Stomach (tissue), 9 donors: ENCODE data around the gene SPEG. TPM values are rescaled to one million over a fixed set of nuclear protein-coding genes. Genes with fewer than 3 reads are reported as not detected.
A peak's percentile ranks its signal among the peaks of the same experiment; 100 is the strongest.

ENCODE experiments used
- DNase-seq, 2 donors: peaks; one replicate each; pipeline versions ENCODE4 v3.0.0 to v3.0.0-alpha.2; 2013 to 2019
- H3K27ac ChIP-seq, 5 donors: fragments of 200-600 bp in 4 of 5; sonication (generic) in 4 of 5; one replicate each; pipeline ENCODE4 v1.5.1; 2013 to 2019; ENCODE audit warnings: mild to moderate bottlenecking in 1 of 5, moderate library complexity in 1 of 5
- H3K27me3 ChIP-seq, 3 donors: fragments of 200-600 bp; sonication (generic); one replicate each; pipeline ENCODE4 v1.5.1; 2017 to 2019; ENCODE audit warnings: mixed run types in 1 of 3
- H3K36me3 ChIP-seq, 4 donors: fragments of 200-600 bp; sonication (generic); 1 replicate in 3 of 4; 2 replicates in 1 of 4; pipeline ENCODE4 v1.5.1; 2016 to 2019
- H3K4me1 ChIP-seq, 4 donors: fragments of 200-600 bp; sonication (generic); one replicate each; pipeline ENCODE4 v1.5.1; 2016 to 2019
- H3K4me3 ChIP-seq, 4 donors: fragments of 200-600 bp; sonication (generic) in 3 of 4; one replicate each; pipeline ENCODE4 v1.5.1; 2016 to 2019; ENCODE audit warnings: mild to moderate bottlenecking in 1 of 4
- H3K9me3 ChIP-seq, 4 donors: fragments of 200-600 bp; sonication (generic); one replicate each; pipeline ENCODE4 v1.5.1; 2016 to 2019
- EP300 ChIP-seq: sonication (generic); formaldehyde crosslinking; IDR thresholded peaks from one replicate; pipeline ENCODE4 v1.6.1; 2017; ENCODE audit warnings: antibody characterized with exemption
- POLR2A ChIP-seq, 4 donors: fragments of 450-650 bp; IDR thresholded peaks; one replicate each; pipeline ENCODE4 v1.6.1; 2016; ENCODE audit warnings: antibody characterized with exemption in 4 of 4, control low read depth in 2 of 4, mild to moderate bottlenecking in 1 of 4, moderate library complexity in 1 of 4
- POLR2AphosphoS5 ChIP-seq, 3 donors: sonication (generic); formaldehyde crosslinking; IDR thresholded peaks; one replicate each; pipeline ENCODE4 v1.6.1; 2016; ENCODE audit warnings: antibody characterized with exemption in 3 of 3
- WGBS, 5 donors: extraction: QIAGEN DNeasy Blood & Tissue Kit in 3 of 5; methylation state at CpG; one replicate each; pipeline versions ENCODE4 v1.1.5 to v1.1.7; 2013 to 2018; 5-methylcytosine and 5-hydroxymethylcytosine counted together
- intact Hi-C: fragments of 100-400 bp; cut with DNase I; formaldehyde crosslinking; loops from one replicate; pipeline ENCODE4 v1.15.1; 2023; ENCODE audit warnings: low total_unique reads
- polyA plus RNA-seq, 3 donors: library from polyadenylated mRNA; stranded (reverse); fragments of 200-250 nt; gene quantifications; one replicate each; pipeline ENCODE4 v1.2.3, GENCODE V29; 2013
- total RNA-seq, 5 donors: library from RNA; depleted of rRNA; stranded (reverse); fragments of >200 nt; gene quantifications; one replicate each; pipeline versions ENCODE4 v1.1.0 to v1.2.3, GENCODE V29; 2014 to 2016
- TF ChIP-seq, protein P1 (sequence below), 7 experiments: fragments of 450-650 bp in 4 of 7; fragments of 200-600 bp in 3 of 7; sonication (generic) in 3 of 7; IDR thresholded peaks; one replicate each; pipeline ENCODE4 v1.5.1; 2016 to 2019; ENCODE audit warnings: antibody characterized with exemption in 7 of 7, control low read depth in 2 of 7, mild to moderate bottlenecking in 1 of 7
- donor health status: healthy with polysubstance abuse.
- donor health status: Bipolar disorder and iron deficiency.
- donor health status: healthy.

SPEG gene
- total and polyA plus RNA-seq, 8 donors, result 7.4 to 106 (median 27.2) TPM

- peak overlapping the region in 3 of 5 donors; percentile 94 to 97 (median 96) for H3K27ac ChIP-seq
- WGBS, 5 donors, result 43 to 51% (median 48%) methylated on average over 9 of the region's 9 CpGs
- no peaks in the 10 kb centered on the region for H3K9me3 ChIP-seq
- TF ChIP-seq EP300, result no peak
- TF ChIP-seq, protein P1, sequence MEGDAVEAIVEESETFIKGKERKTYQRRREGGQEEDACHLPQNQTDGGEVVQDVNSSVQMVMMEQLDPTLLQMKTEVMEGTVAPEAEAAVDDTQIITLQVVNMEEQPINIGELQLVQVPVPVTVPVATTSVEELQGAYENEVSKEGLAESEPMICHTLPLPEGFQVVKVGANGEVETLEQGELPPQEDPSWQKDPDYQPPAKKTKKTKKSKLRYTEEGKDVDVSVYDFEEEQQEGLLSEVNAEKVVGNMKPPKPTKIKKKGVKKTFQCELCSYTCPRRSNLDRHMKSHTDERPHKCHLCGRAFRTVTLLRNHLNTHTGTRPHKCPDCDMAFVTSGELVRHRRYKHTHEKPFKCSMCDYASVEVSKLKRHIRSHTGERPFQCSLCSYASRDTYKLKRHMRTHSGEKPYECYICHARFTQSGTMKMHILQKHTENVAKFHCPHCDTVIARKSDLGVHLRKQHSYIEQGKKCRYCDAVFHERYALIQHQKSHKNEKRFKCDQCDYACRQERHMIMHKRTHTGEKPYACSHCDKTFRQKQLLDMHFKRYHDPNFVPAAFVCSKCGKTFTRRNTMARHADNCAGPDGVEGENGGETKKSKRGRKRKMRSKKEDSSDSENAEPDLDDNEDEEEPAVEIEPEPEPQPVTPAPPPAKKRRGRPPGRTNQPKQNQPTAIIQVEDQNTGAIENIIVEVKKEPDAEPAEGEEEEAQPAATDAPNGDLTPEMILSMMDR (IDR thresholded peaks at IDR 0.05), result no peak
- TF ChIP-seq POLR2AphosphoS5 (IDR thresholded peaks at IDR 0.05), result no peak
- TF ChIP-seq POLR2A (IDR thresholded peaks at IDR 0.05), result no peak
- peak overlapping the region; percentile 74 to 88 (median 82) for H3K4me3 ChIP-seq
- peaks cover 26 to 36% (median 33%) of the 10 kb centered on the region in 4 donors for H3K4me1 ChIP-seq
- DNase-seq, result no peak
- intact Hi-C loops, result loop anchor here (5.0 kb wide), 1 partner anchor 98 kb away; no protein-coding TSS in a partner anchor
- peaks cover 0 to 26% (median 0%) of the 10 kb centered on the region in 3 donors for H3K27me3 ChIP-seq
- peaks cover 12 to 28% (median 19%) of the 10 kb centered on the region in 4 donors for H3K36me3 ChIP-seq
Measured at GRCh38 chr2:219544567-219544966, 109.9 kb downstream of the SPEG start.

DNA sequence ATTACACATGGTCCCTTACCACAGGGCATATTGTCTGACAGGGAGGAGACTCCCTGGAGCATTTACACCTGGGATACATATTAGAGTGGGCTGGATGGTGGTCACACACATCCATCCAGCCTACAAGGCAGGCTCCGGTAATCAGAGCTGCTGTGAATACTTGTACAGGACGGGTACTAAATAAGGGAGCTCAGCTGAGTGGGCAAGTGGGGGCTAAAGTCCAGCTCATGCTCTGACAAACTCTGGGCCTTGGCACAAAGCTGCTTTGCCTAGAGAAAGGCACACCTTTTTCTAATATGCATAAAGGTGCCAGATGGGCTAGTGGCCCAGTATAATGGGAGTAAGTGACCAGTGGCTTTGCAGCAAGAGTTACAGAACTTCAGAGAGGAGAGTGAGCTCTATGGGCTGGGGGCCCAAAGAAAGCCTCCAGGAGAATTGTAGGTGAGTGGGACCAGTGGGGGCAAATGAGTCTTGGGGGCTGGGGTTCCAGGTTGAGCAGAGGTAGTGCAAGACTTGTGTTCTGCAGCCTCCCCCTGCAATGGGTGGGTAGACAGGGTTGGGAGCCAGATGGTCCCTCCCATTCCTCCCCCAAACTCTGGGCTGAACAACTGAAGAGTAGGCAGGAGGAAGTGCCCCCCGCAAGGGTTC lies 110.8 kb downstream of the SPEG start:
- no peak for DNase-seq
- Histone ChIP-seq H3K4me3 (no peak overlapping the region), H3K4me1 (peaks cover 26 to 36% (median 33%) of the 10 kb centered on the region in 4 donors), H3K27me3 (peaks cover 0 to 30% (median 0%) of the 10 kb centered on the region in 3 donors), H3K27ac (no peak overlapping the region), H3K9me3 (no peaks in the 10 kb centered on the region), H3K36me3 (peaks cover 8 to 24% (median 12%) of the 10 kb centered on the region in 4 donors)
- 81 to 98% (median 95%) methylated on average over 3 of the region's 3 CpGs for WGBS, 5 donors
- intact Hi-C loops, result no loop called here
- no peak for TF ChIP-seq POLR2A (IDR thresholded peaks at IDR 0.05)
- TF ChIP-seq, protein P1 (IDR thresholded peaks at IDR 0.05), result no peak
- no peak for TF ChIP-seq EP300
- no peak for TF ChIP-seq POLR2AphosphoS5 (IDR thresholded peaks at IDR 0.05)

DNA sequence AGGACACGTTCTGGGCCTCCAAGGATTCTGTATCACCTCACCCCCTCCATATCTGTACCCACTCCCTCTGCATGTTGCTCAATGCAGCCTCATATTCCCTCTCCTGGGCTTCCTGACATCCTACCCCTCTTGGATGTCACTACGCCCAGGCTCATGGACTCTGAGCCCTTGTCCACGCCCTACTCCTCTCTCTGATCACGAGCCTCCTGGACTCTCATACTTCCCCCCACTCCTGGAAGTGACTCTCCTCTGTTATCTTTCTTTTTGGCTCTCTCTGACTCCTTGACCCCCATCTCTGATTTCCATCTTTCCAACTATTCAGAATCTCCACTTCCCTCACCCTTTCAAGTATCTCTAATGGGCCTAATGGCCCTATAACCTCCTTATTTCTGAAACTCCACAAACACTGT lies 111.3 kb downstream of the SPEG start:
- whole genome bisulfite sequencing, 5 donors, result 66 to 74% (median 68%) methylated on average over 4 of the region's 4 CpGs
- no peaks in the 10 kb centered on the region for H3K9me3 ChIP-seq
- H3K27ac ChIP-seq, result no peak overlapping the region
- DNase-seq, result no peak
- peaks cover 26 to 37% (median 33%) of the 10 kb centered on the region in 4 donors for H3K4me1 ChIP-seq
- intact Hi-C loops, result no loop called here
- peaks cover 0 to 34% (median 5%) of the 10 kb centered on the region in 3 donors for H3K27me3 ChIP-seq
- TF ChIP-seq POLR2A (IDR thresholded peaks at IDR 0.05), result no peak
- H3K36me3 ChIP-seq, result peaks cover 3 to 18% (median 7%) of the 10 kb centered on the region in 4 donors
- H3K4me3 ChIP-seq, result no peak overlapping the region

GRCh38 chr2:219547621-219548020 lies 113.0 kb downstream of the SPEG start:
- Histone ChIP-seq H3K9me3 (no peaks in the 10 kb centered on the region), H3K27me3 (peaks cover 0 to 41% (median 19%) of the 10 kb centered on the region in 3 donors), H3K4me3 (no peak overlapping the region), H3K4me1 (peaks cover 21 to 37% (median 32%) of the 10 kb centered on the region in 4 donors), H3K36me3 (peaks cover 0 to 12% (median 2%) of the 10 kb centered on the region in 4 donors), H3K27ac (no peak overlapping the region)
- DNase-seq, result no peak
- WGBS, 5 donors, result 91 to 97% (median 96%) methylated on average over 16 to 26 of the region's 26 CpGs
- intact Hi-C loops, result no loop called here
- TF ChIP-seq POLR2AphosphoS5 (IDR thresholded peaks at IDR 0.05), result no peak
- TF ChIP-seq POLR2A (IDR thresholded peaks at IDR 0.05), result no peak
- TF ChIP-seq, protein P1 (IDR thresholded peaks at IDR 0.05), result no peak
- no peak for TF ChIP-seq EP300

Other genes starting within 250 kb of the SPEG start
- 10 to 100 TPM; 21.3 to 79.7 (median 33.8) TPM for gene ZFAND2B, start 228.1 kb upstream of the SPEG start, total RNA-seq
- 10 to 100 TPM; 45.0 to 81.3 (median 46.6) TPM for gene ZFAND2B, start 228.1 kb upstream of the SPEG start, polyA plus RNA-seq
- gene ABCB6, start 215.9 kb upstream of the SPEG start, total RNA-seq, result 10 to 100 TPM in 4 of 5 donors, 1 to 10 TPM in 1; 8.2 to 41.5 (median 29.5) TPM
- 10 to 100 TPM in 2 of 3 donors, 1 to 10 TPM in 1; 8.4 to 47.8 (median 14.5) TPM for gene ABCB6, start 215.9 kb upstream of the SPEG start, polyA plus RNA-seq
- 100 to 1,000 TPM in 1 of 5 donors, 10 to 100 TPM in 3, 1 to 10 TPM in 1; 1.4 to 100 (median 23.1) TPM for gene ATG9A, start 205.2 kb upstream of the SPEG start, total RNA-seq
- 10 to 100 TPM in 1 of 3 donors, 1 to 10 TPM in 2; 6.3 to 13.5 (median 7.2) TPM for gene ATG9A, start 205.2 kb upstream of the SPEG start, polyA plus RNA-seq
- gene ANKZF1, start 205.0 kb upstream of the SPEG start, total RNA-seq, result 100 to 1,000 TPM in 3 of 5 donors, 10 to 100 TPM in 2; 33.9 to 263 (median 138) TPM
- gene ANKZF1, start 205.0 kb upstream of the SPEG start, polyA plus RNA-seq, result 10 to 100 TPM; 27.8 to 36.6 (median 33.4) TPM
- 10 to 100 TPM in 1 of 5 donors, 1 to 10 TPM in 2, under 1 TPM in 1, not detected in 1; 0.58 to 31.4 (median 4.5) TPM for gene GLB1L, start 189.4 kb upstream of the SPEG start, total RNA-seq
- 1 to 10 TPM; 2.6 to 4.9 (median 2.6) TPM for gene GLB1L, start 189.4 kb upstream of the SPEG start, polyA plus RNA-seq
- 10 to 100 TPM in 4 of 5 donors, 1 to 10 TPM in 1; 1.2 to 55.6 (median 23.7) TPM for gene STK16, start 189.4 kb upstream of the SPEG start, total RNA-seq
- 10 to 100 TPM; 38.8 to 55.9 (median 45.1) TPM for gene STK16, start 189.4 kb upstream of the SPEG start, polyA plus RNA-seq
- gene TUBA4B, start 181.6 kb upstream of the SPEG start, total RNA-seq, result not detected
- gene TUBA4B, start 181.6 kb upstream of the SPEG start, polyA plus RNA-seq, result not detected
- 100 to 1,000 TPM in 1 of 5 donors, 10 to 100 TPM in 4; 18.7 to 141 (median 27.2) TPM for gene TUBA4A, start 180.9 kb upstream of the SPEG start, total RNA-seq
- gene TUBA4A, start 180.9 kb upstream of the SPEG start, polyA plus RNA-seq, result 10 to 100 TPM; 28.9 to 68.8 (median 51.0) TPM
- 10 to 100 TPM; 24.4 to 88.8 (median 47.8) TPM for gene DNAJB2, start 155.5 kb upstream of the SPEG start, total RNA-seq
- gene DNAJB2, start 155.5 kb upstream of the SPEG start, polyA plus RNA-seq, result 10 to 100 TPM; 62.5 to 85.8 (median 77.5) TPM
- 10 to 100 TPM in 1 of 5 donors, 1 to 10 TPM in 3, not detected in 1; 2.8 to 11.3 (median 7.4) TPM for gene PTPRN, start 125.4 kb upstream of the SPEG start, total RNA-seq
- 1 to 10 TPM; 1.1 to 3.6 (median 1.5) TPM for gene PTPRN, start 125.4 kb upstream of the SPEG start, polyA plus RNA-seq
- not detected for gene RESP18, start 102.1 kb upstream of the SPEG start, total RNA-seq
- gene RESP18, start 102.1 kb upstream of the SPEG start, polyA plus RNA-seq, result not detected
- gene DNPEP, start 46.9 kb upstream of the SPEG start, total RNA-seq, result 100 to 1,000 TPM in 1 of 5 donors, 10 to 100 TPM in 4; 32.7 to 147 (median 46.4) TPM
- 100 to 1,000 TPM in 2 of 3 donors, 10 to 100 TPM in 1; 69.2 to 114 (median 105) TPM for gene DNPEP, start 46.9 kb upstream of the SPEG start, polyA plus RNA-seq
- gene DES, start 16.5 kb upstream of the SPEG start, total RNA-seq, result 1,000 to 10,000 TPM; 1,078 to 5,539 (median 2,913) TPM
- gene DES, start 16.5 kb upstream of the SPEG start, polyA plus RNA-seq, result 100 to 1,000 TPM; 122 to 803 (median 204) TPM
- 100 to 1,000 TPM in 1 of 5 donors, 10 to 100 TPM in 4; 16.5 to 185 (median 24.2) TPM for gene GMPPA, start 64.0 kb downstream of the SPEG start, total RNA-seq
- 10 to 100 TPM; 29.9 to 84.8 (median 58.2) TPM for gene GMPPA, start 64.0 kb downstream of the SPEG start, polyA plus RNA-seq
- gene ASIC4, start 79.6 kb downstream of the SPEG start, total RNA-seq, result 10 to 100 TPM in 1 of 5 donors, 1 to 10 TPM in 1, not detected in 3; 2.0 to 11.0 TPM
- gene ASIC4, start 79.6 kb downstream of the SPEG start, polyA plus RNA-seq, result not detected
- 100 to 1,000 TPM in 1 of 5 donors, 10 to 100 TPM in 4; 28.0 to 119 (median 83.4) TPM for gene CHPF, start 109.0 kb downstream of the SPEG start, total RNA-seq
- gene CHPF, start 109.0 kb downstream of the SPEG start, polyA plus RNA-seq, result 10 to 100 TPM; 10.8 to 32.9 (median 27.2) TPM
- gene TMEM198, start 109.2 kb downstream of the SPEG start, total RNA-seq, result 1 to 10 TPM in 2 of 5 donors, under 1 TPM in 1, not detected in 2; 0.92 to 7.5 (median 2.7) TPM
- 1 to 10 TPM; 1.4 to 4.7 (median 2.1) TPM for gene TMEM198, start 109.2 kb downstream of the SPEG start, polyA plus RNA-seq
- gene OBSL1, start 136.7 kb downstream of the SPEG start, total RNA-seq, result 10 to 100 TPM; 19.8 to 55.4 (median 47.1) TPM
- gene OBSL1, start 136.7 kb downstream of the SPEG start, polyA plus RNA-seq, result 10 to 100 TPM; 30.3 to 62.1 (median 31.9) TPM
- 1 to 10 TPM in 1 of 5 donors, not detected in 4; 1.8 TPM for gene INHA, start 137.5 kb downstream of the SPEG start, total RNA-seq
- gene INHA, start 137.5 kb downstream of the SPEG start, polyA plus RNA-seq, result under 1 TPM in 1 of 3 donors, not detected in 2; 0.63 TPM
- 10 to 100 TPM; 10.7 to 89.5 (median 17.1) TPM for gene STK11IP, start 163.0 kb downstream of the SPEG start, total RNA-seq
- 10 to 100 TPM in 1 of 3 donors, 1 to 10 TPM in 2; 6.8 to 23.8 (median 6.9) TPM for gene STK11IP, start 163.0 kb downstream of the SPEG start, polyA plus RNA-seq
- 10 to 100 TPM in 1 of 5 donors, 1 to 10 TPM in 2, under 1 TPM in 1, not detected in 1; 0.58 to 22.8 (median 1.9) TPM for gene SLC4A3, start 192.8 kb downstream of the SPEG start, total RNA-seq
- gene SLC4A3, start 192.8 kb downstream of the SPEG start, polyA plus RNA-seq, result 1 to 10 TPM; 1.2 to 2.5 (median 1.6) TPM